ENCODE measurements around the gene FBXL7.

Gene FBXL7

DNA sequence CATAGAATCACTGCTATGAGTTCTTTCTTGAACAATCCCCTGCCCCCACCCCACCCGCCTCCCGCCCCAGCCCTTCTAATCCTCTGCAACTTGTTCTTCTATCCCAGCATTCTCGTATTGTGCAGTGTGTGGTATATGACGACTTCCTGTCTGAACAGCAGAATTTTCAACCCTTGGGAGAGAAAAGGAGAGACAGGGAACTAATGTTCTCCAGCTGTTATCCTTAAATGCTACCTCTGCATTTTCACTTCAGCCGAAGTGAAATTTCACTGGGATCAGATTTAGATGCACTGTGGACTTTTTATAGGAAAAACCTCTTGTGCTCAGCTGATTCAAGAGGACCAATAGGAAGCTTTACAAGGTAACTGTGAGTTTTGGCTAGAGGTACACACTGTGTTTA lies 2.2 kb downstream of the FBXL7 start:
- DNase-seq (ENCODE audit: low spot score), result peak; percentile 21

DNA sequence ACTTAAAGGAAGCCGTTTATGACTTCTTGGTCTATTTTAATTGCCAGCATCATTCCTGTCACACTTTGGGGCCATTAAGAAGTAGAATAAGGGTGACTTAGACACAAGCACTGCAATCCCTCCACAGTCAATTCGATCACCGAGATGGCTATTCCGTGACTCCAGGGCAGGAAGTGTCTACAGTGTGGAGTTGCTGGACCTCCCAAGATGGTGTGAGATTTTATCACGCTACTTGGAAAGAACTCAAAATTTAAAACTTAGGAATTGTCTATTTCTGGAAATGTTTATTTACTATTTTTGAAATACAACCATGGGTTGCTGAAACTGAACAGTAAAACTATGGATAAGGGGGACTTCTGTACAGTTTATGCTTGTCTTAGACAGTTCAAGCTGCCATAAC lies 6.2 kb downstream of the FBXL7 start:
- no peak for DNase-seq (ENCODE audit: low spot score)

DNA sequence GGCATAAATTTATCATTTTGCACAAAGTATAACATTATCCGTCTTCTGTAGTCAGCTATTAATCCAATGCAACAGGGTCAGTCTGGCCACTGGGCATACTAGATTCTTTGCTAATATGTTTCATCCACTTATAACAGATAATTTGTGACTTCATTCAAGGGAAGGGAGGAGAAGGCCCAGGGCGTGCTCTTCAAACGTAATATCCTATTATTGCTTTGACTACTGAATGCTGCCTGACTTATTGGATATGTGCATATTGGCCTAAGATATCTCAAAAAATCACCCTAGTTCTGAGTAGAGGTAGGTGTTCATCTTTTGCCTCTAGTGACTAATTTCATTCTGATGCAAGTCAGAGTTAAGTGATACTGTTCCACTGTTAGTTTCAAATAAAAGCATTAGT lies 6.9 kb downstream of the FBXL7 start:
- DNase-seq (ENCODE audit: low spot score), result no peak

DNA sequence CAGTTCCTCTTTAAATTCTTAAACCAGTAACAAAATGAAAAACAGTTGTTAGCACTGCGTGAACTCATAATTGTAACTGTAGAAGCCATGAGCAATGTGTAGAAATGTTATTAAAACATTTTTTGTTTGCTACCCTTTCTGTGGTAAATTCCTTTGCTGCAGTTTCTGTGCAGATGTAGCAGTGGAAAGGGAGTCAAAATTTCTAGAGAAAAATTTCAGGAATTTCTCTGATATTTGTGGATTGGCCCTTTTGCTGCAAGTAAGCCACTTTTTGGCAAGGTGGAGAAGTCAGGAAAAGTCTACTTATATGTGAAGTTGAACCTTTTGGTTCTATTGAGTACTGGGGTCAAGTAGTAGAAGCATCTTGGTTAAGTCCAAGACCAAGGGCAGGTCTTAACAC lies 10.1 kb downstream of the FBXL7 start:
- peak; percentile 28 for DNase-seq (ENCODE audit: low spot score)

DNA sequence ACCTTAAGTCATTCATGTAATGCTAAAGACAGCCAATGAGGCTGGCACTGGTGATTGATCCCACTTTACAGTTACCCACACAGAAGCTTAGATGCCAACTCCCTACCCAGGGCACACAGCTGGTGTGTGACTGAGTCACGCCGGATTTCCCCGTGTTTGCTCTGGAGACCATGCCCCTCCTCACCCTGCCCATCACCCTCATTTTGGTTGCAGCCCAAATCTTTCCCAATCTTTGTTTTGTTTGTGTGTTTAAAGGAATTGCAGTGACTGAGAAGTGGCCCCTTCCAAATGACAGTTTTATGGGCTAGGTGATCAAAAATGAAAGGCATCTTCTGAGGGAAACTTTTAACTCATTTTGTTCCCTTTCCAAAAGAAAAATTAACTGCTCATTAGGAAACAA lies 10.9 kb downstream of the FBXL7 start:
- no peak for DNase-seq (ENCODE audit: low spot score)

DNA sequence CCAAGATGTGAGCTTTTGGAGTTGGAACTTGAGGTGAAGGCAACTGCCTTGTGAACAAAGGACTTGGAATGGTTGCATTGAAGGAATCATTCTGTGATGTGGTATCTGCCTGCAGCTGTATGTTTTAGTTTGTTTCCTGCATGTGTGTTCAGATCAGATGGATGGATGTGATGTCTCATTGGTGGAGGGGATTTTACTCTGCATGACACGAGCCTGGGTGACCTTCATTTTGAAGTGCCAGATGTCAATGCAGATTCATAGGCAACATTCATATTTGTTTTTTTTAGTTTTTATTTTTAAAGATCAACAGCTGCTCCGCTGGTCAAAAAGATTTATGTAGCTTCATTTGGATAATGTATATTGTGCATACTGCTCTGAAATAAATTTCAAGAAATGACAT lies 13.5 kb downstream of the FBXL7 start:
- no peak for DNase-seq (ENCODE audit: low spot score)

DNA sequence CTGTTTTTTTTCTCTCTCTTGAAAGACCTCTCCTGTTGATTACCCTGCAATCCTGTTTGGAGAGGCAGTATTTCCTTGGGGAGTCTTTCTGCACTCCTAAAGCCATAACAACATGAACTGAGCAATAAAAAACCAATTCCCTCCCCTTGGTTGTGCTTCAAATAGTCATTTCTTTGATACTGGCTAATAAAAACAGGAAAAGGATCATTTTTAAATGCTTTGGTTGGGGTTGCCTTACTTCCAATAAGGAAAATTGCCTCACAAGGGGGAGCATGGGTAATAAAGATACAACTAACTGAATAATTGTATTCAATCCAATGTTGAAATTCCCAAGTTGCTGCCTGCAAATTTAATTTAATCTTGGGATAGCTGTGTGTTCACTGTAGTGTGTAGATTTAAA lies 13.9 kb downstream of the FBXL7 start:
- no peak for DNase-seq (ENCODE audit: low spot score)

DNA sequence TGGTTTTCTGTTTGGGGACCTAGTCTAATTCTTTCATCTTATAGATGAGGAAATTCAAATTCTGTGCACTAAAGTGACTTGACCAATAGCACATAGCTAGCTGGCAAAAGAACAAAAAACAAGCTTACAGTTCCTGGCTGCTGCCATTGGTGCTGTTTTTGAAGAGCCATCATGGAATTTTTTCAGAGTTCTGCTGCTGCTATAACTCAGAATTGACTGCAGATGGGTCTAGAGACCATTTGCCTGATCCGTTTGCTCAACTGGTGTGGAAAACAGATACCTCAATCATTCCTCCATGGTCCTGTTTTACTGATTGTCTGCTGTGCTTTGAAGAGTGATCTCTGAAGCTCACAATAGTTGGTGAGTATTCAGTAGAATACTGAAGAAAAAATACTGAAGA lies 15.2 kb downstream of the FBXL7 start:
- no peak for DNase-seq (ENCODE audit: low spot score)

DNA sequence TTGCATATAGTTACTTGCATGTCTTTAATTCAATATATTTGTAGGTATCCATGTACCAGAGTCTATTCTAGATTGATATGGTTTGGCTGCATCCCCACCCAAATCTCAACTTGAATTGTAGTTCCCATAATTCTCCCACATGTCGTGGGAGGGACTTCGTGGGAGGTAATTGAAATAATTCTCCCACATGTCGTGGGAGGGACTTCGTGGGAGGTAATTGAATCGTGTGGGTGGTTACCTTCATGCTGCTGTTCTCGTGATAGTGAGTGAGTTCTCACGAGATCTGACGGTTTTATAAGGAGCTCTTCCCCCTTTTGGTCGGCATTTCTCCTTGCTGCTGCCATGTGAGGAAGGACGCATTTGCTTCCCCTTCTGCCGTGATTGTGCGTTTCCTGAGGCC lies 16.5 kb downstream of the FBXL7 start:
- no peak for DNase-seq (ENCODE audit: low spot score)

DNA sequence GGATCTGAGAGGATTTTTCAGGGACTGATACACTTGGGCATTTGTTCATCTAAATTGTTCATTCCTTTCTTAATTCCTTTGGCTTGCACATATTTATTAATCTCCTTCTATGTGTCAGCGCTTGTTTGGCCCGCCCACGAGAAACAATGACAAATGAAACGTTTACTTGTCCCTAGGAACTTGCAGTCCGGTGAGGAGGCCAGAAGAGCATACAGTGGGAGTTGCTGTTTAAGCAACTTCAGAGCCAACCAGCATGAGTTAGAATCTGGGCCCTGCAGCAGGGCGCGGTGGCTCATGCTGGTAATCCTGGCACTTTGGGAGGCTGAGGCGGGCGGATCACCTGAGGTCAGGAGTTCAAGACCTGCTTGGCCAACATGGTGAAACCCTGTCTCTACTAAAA lies 18.8 kb downstream of the FBXL7 start:
- no peak for DNase-seq (ENCODE audit: low spot score)

DNA sequence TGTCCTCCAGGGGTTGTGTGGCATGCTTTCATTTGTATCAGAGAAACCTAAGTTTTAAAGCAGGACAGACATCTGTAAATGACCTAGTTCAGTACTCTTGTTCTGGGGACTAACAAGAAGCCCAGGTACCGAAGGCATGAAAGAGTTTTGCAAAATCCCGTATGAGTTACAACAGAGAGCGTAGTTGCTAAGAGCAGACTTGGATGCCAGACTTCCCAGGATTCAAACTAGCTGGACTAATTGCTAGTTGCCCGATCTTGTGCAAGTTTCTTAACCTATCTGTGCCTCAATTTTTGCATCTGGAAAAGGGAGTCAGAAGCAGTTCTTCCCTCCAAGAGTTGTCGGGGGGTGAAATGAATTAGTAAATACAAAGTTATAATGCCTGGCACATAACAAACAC lies 20.9 kb downstream of the FBXL7 start:
- no peak for DNase-seq (ENCODE audit: low spot score)

DNA sequence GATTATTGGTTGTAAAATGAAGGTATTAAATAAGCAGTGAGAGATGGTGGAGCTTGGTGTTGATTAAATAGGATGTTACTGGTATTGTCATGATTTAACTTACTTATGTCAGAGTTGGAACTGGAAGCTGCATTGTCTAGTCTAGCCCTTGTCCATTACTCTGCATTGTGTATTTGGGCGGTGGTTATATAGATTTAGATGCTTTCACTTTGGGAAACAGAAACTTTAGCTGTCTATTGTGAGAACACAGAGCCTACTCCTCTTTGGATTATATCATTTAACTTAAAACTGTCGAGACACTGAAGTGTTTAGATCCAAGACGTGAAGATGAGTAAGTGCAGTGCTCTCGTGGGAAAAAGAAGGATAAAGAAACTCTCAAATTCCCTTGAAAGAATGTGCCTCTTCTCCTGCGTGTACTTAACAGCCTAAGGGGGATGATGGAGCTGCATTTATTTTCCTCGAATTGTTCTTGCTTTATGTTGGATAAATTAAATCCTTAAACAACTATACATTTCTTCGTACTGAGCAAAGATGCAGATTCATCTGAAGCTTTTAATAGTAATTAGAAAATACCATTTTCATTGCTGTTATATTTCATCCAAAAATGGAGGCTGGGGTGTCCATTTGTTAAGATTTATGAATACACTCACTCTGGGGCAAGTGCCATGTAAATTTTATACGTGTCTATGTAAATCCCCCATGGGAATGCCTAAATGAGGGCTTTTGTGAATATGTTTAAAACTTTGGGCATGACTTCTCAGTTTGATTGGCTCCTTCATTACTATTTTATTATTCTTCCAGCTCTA lies 21.6 kb downstream of the FBXL7 start:
- no peak for DNase-seq (ENCODE audit: low spot score)

DNA sequence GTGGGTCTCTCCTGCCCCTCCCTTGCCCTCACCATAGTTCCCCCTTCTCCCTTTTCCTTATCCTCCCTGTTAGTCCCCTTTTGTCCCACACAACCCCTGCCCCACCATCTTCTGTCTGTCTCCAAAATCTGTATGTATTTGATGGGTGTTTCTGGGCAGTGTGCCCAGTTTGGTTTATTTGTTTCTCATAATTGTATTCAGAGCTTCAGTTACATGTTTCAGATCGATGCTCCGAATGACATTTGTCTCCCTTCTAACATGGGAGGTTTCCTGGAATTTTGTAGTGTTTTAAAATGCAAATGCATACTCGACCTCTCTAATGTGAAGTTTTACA lies 22.2 kb downstream of the FBXL7 start:
- DNase-seq (ENCODE audit: low spot score), result no peak

DNA sequence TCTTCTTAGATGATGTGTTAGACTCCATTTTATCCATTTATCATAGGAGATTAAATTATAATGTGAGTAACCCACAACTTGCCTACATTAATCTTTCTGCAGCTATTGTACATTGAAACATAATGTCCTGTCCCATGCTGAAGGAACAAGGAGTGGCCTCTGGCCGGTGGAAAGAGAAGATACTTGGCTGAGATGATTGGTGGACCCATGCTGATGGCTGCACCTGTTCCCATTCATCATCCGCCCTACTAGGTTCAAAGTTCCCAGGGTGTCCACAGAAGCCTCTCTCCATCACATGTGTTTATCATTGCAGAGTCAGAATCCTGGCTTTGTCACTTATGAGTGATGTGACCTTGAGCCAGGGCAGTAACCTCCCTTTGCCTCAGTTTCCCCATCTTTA lies 24.7 kb downstream of the FBXL7 start:
- no peak for DNase-seq (ENCODE audit: low spot score)

DNA sequence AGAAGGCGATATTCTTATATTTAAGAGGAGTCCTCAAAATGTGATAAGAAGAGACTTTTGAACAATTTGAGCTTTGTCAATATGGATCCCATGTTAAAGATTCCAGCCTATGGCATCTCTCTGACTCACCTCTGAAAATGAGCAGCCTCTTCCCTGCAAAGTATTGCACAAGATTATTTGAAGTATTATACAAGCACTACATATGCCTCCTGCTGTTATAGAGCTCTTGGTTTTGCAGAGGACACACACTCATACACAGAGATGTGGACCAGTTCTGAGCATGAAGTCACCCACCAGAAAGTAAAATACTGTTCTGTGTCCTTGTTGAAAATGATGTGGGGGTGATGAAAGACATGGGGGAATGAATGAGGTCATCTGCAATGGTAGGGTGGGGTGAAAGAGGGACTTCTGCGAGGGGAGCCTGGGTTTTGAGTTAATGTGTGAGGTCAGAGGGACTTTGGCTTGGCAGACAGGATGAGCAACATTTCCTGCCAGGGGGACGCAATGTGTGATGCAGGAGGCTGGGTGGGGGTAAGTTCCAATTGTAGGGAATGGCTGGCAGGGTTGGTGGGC lies 25.8 kb downstream of the FBXL7 start:
- DNase-seq (ENCODE audit: low spot score), result no peak

DNA sequence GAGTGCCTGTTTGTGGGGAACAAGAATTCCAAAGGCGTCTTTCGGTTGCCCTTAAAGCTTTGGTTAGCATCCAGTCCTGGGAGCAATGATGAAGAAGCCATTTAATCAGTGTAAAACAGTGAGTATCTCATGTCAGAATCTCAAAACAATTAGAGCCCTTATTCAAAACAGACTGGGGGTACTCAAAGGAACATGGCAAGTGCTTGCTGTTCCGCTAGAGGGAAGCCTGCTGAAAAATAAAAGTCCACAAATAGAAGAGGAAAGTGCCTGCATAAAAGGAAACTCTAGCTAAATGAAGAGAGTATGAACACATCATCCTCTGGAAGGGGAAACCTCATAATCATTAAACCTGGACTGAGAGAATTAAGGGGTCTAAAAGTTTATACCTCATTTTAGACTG lies 26.4 kb downstream of the FBXL7 start:
- DNase-seq (ENCODE audit: low spot score), result no peak

DNA sequence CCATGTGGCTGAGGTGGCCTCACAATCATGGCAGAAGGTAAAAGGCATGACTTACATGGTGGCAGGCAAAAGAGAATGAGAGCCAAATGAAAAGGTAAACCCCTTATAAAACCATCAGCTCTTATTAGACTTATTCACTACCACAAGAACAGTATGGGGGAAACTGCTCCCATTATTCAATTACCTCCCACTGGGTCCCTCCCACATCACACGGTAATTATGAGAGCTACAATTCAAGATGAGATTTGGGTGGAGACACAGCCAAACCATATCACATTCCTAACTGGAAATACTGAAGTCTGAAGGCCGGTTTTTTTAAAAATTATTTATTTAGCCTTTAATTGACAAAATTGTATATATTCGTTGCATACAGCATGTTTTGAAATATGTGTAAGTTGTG lies 28.5 kb downstream of the FBXL7 start:
- DNase-seq (ENCODE audit: low spot score), result no peak

DNA sequence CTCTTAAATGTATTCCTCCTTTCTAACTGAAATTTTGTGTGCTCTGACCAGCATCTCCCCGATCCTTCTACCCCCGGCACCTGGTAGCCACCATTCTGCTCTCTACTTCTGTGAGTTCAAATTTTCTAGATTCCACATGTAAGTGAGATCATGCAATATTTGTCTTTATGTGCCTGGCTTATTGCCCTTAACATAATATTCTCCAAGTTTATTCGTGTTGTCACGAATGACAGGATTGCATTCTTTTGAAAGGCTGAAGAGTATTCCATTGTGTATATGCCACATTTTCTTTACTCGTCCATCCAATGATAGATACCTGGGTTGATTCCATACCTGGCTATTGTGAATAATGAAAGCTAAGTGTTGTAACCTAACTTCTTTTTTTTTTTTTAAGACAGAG lies 29.0 kb downstream of the FBXL7 start:
- no peak for DNase-seq (ENCODE audit: low spot score)

DNA sequence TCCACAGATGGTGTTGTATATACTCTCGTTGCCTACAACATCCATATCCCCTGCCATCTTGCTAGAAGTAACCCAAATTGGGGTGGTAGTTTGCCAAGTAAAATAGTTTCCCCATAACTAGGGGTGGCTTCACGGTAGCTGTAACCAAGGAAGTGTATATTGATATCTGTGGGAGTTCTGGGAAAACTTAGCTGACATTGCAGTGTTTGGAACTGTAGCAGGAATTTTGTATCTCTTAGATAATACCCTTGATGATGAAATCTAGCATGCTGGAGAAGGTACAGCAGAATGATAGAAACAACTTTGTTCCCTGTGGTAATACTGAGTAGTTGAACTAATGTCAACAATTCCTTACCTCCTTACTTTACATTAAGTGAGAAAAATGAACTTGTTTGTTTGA lies 29.8 kb downstream of the FBXL7 start:
- DNase-seq (ENCODE audit: low spot score), result no peak

DNA sequence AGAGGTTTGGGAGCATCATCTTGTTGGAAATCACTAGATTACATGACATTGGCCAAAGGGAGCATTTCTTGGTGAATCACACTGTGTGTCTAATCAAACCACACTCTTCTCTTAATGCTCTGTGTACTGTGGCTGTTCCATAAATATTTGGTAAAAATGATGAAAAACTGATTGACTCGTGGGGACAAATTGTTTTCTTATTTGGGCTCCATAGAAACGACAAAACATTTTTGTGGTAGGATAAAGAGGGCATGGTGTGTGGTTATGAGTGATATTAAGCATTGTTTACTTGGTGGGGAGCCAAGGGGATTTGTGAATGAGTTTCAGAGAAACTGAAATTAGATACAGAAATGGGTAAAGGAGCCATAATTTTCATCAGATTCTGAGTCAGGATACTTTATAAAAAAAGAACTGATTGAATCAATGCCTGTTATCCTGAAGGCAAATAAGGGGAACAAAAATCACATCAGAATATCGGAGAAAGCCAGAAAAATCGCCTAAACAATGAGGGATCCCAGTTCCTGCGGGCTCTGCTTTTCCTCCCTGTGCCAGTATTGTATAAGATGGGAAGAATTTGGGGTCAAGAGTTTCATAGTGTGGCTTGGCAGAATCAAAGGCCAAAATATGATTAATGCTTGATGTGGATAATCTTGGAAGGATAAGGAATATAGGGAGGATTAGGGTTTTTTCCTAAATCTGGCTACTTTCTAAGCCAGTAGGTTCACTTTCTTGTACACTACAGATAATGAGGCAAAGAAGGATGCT lies 33.3 kb downstream of the FBXL7 start:
- DNase-seq (ENCODE audit: low spot score), result peak; percentile 37

DNA sequence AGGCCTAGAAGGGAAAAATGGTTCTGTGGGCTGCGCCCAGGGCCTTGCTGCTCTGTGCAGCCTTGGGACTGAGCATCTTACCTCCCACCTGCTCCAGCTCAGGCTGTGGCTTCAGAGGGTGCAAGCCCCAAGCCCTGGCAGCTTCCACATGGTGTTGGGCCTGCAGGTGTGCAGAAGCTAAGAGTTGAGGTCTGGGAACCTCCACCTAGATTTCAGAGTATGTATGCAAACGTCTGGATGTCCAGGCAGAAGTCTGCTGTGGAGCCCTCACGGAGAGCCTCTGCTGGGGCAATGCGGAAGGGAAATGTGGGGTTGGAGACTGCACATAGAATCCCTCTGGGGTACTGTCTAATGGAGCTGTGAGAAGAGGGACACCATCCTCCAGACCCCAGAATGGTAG lies 36.0 kb downstream of the FBXL7 start:
- DNase-seq (ENCODE audit: low spot score), result no peak

DNA sequence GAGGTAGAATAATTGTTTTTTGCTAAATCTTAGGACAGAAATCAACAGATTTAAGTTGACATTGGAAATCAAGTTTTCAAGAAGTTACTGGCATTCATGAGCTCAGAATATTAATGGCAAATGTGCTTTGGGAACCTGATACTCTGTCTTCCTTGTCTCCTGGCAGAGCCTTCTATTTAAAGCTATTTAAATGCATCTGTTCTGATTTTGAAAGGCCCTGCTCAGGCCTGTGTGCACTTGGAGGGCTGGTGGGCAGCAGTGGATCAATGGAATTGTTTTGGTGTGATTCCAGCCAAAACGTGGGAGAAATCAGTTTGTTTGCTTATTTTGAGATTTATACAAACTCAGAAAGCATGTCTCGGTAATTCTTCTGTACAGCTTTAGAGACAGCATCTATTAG lies 38.5 kb downstream of the FBXL7 start:
- no peak for DNase-seq (ENCODE audit: low spot score)

DNA sequence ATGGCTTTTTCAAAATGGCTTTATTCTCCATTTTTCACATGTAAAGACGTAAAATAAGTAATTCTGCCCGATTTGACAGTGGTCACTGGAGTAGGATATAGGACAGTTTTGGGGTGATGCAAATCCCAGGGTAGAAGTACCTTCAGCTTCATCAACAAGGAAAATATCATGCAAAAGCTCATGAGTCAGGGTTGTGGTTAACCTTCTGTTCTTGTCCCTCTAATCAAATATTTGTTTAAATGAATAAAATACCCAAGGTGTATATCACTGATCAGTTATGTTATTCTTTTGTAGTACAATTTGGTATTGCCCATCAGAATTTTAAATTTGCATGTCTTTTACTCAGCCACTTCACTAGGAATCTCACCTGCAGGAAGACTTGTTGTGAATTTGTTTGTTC lies 40.0 kb downstream of the FBXL7 start:
- DNase-seq (ENCODE audit: low spot score), result no peak

DNA sequence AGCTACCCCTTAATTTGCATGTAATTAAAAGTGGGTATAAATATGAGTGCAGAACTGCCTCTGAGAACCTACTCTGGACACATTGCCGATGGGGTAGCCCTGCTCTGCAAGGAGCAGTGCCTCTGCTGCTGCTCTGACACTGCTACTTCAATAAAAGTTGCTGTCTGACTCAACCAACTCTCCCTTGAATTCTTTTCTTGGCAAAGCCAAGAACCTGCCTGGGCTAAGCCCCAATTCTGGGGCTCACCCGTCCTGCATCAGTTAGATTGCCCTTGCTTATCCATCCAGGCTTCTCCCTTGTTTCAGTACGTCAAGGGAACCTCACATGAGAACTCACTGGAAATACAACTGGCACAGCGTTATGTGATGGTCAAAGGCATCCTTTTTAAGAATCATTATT lies 44.1 kb downstream of the FBXL7 start:
- no peak for DNase-seq (ENCODE audit: low spot score)
